DND-41 (cell line): Measurements from ENCODE around the gene ZFC3H1.

Experiments
- ATAC-seq: fragments of 200-7000 bp; cut with Tn5 transposase; 3 replicates; pipeline ENCODE4 v1.9.1; 2021; ENCODE audit warnings: low read depth; ENCODE audit not compliant: insufficient read depth
- DNase-seq: peaks from one replicate; pipeline ENCODE4 v3.0.0-alpha.2; 2020
- H2AFZ ChIP-seq: 2 replicates; pipeline ENCODE4 v1.6.0; 2012; ENCODE audit warnings: low read depth, low read length
- H3K27ac ChIP-seq: 2 replicates; pipeline ENCODE4 v1.5.1; 2012; ENCODE audit warnings: low read length, inconsistent platforms
- H3K27me3 ChIP-seq: fragments of 200-600 bp; sonication (generic); 2 replicates; pipeline ENCODE4 v1.6.0; 2012; ENCODE audit warnings: low read length, mild to moderate bottlenecking, inconsistent platforms; ENCODE audit not compliant: insufficient read depth, poor library complexity
- H3K36me3 ChIP-seq: 2 replicates; pipeline ENCODE4 v1.5.1; 2012; ENCODE audit warnings: low read length, inconsistent platforms; ENCODE audit not compliant: insufficient read depth
- H3K4me1 ChIP-seq: 2 replicates; pipeline ENCODE4 v1.5.1; 2012; ENCODE audit warnings: mild to moderate bottlenecking, low read length; ENCODE audit not compliant: insufficient read depth
- H3K4me2 ChIP-seq: 2 replicates; pipeline ENCODE4 v1.6.0; 2012; ENCODE audit warnings: mild to moderate bottlenecking, moderate library complexity, low read length, inconsistent platforms; ENCODE audit not compliant: insufficient read depth
- H3K4me3 ChIP-seq, 2 experiments: fragments of 200-600 bp in 1 of 2; shearing (Covaris generic) in 1 of 2; 2 replicates each; pipeline ENCODE4 v1.5.1; 2012 to 2016; ENCODE audit warnings: inconsistent platforms in 2 of 2, low read length in 2 of 2, mild to moderate bottlenecking in 2 of 2, low read depth in 1 of 2, moderate library complexity in 1 of 2
- H3K79me2 ChIP-seq: 2 replicates; pipeline ENCODE4 v1.6.0; 2012; ENCODE audit warnings: low read length, inconsistent platforms; ENCODE audit not compliant: insufficient read depth
- H3K9ac ChIP-seq: 2 replicates; pipeline ENCODE4 v1.6.0; 2012; ENCODE audit warnings: low read depth, mild to moderate bottlenecking, inconsistent platforms, low read length, moderate library complexity
- H3K9me3 ChIP-seq: 2 replicates; pipeline ENCODE4 v1.5.1; 2012; ENCODE audit warnings: low read length, moderate library complexity, mild to moderate bottlenecking, inconsistent platforms; ENCODE audit not compliant: insufficient read depth, severe bottlenecking
- H4K20me1 ChIP-seq: 2 replicates; pipeline ENCODE4 v1.6.0; 2012; ENCODE audit warnings: low read length; ENCODE audit not compliant: insufficient read depth
- CTCF ChIP-seq: IDR thresholded peaks from 2 replicates; pipeline ENCODE4 v1.5.1; 2012; ENCODE audit warnings: borderline replicate concordance, low read length, moderate library complexity, mild to moderate bottlenecking; ENCODE audit not compliant: poor library complexity, severe bottlenecking; ENCODE audit errors: extremely low read depth
- EZH2 ChIP-seq: IDR thresholded peaks from 3 replicates; pipeline ENCODE4 v1.6.1; 2012; ENCODE audit warnings: borderline replicate concordance, low read depth, mild to moderate bottlenecking, moderate library complexity, low read length, inconsistent platforms; ENCODE audit not compliant: severe bottlenecking

The ZFC3H1 gene

GRCh38 chr12:71566655-71567054 lies 97.0 kb downstream of the ZFC3H1 start:
- no peak for TF ChIP-seq CTCF
- no peak for TF ChIP-seq EZH2
- Histone ChIP-seq H3K4me3 (no peak overlapping the region), H2AFZ (no peak overlapping the region), H3K4me1 (no peaks in the 10 kb centered on the region), H3K9me3 (no peaks in the 10 kb centered on the region), H3K27me3 (no peaks in the 10 kb centered on the region), H3K79me2 (no peaks in the 10 kb centered on the region), H3K9ac (no peak overlapping the region), H3K4me2 (no peak overlapping the region), H3K36me3 (no peaks in the 10 kb centered on the region), H3K27ac (no peak overlapping the region), H4K20me1 (no peaks in the 10 kb centered on the region)
- ATAC-seq (no peak), DNase-seq (no peak)

- no peak for TF ChIP-seq CTCF
- Histone ChIP-seq H3K9me3 (no peaks in the 10 kb centered on the region), H3K4me3 (no peak overlapping the region), H3K36me3 (no peaks in the 10 kb centered on the region), H3K27me3 (no peaks in the 10 kb centered on the region), H3K79me2 (no peaks in the 10 kb centered on the region), H4K20me1 (no peaks in the 10 kb centered on the region), H2AFZ (no peak overlapping the region), H3K4me2 (no peak overlapping the region), H3K9ac (no peak overlapping the region), H3K27ac (no peak overlapping the region), H3K4me1 (no peaks in the 10 kb centered on the region)
- ATAC-seq (no peak), DNase-seq (no peak)
Measured at GRCh38 chr12:71565535-71565934, 98.1 kb downstream of the ZFC3H1 start.

GRCh38 chr12:71562676-71563595 lies 100.7 kb downstream of the ZFC3H1 start:
- no peaks in the 10 kb centered on the region for H3K36me3 ChIP-seq
- no peak for TF ChIP-seq EZH2
- TF ChIP-seq CTCF, result no peak
- no peak overlapping the region for H3K4me2 ChIP-seq
- no peaks in the 10 kb centered on the region for H4K20me1 ChIP-seq
- H3K9ac ChIP-seq, result no peak overlapping the region
- ATAC-seq (no peak), DNase-seq (no peak)
- H3K27ac ChIP-seq, result no peak overlapping the region
- no peak overlapping the region for H2AFZ ChIP-seq
- no peaks in the 10 kb centered on the region for H3K9me3 ChIP-seq
- no peaks in the 10 kb centered on the region for H3K4me1 ChIP-seq
- no peak overlapping the region for H3K4me3 ChIP-seq
- no peaks in the 10 kb centered on the region for H3K79me2 ChIP-seq
- no peaks in the 10 kb centered on the region for H3K27me3 ChIP-seq
